Esophagus muscularis mucosa (tissue), 4 donors: ENCODE data around the gene MXD3.

Experiments
- CTCF ChIP-seq, 3 experiments: fragments of 200-600 bp in 2 of 3; fragments of 450-650 bp in 1 of 3; sonication (generic) in 2 of 3; IDR thresholded peaks; one replicate each; pipeline ENCODE4 v1.5.1; 2017 to 2019; ENCODE audit warnings: antibody characterized with exemption in 3 of 3, mild to moderate bottlenecking in 2 of 3, moderate library complexity in 1 of 3
- EP300 ChIP-seq: sonication (generic); formaldehyde crosslinking; IDR thresholded peaks from one replicate; pipeline ENCODE4 v1.6.1; 2017; ENCODE audit warnings: antibody characterized with exemption
- POLR2A ChIP-seq: fragments of 450-650 bp; IDR thresholded peaks from one replicate; pipeline ENCODE4 v1.6.1; 2017; ENCODE audit warnings: antibody characterized with exemption, moderate library complexity, mild to moderate bottlenecking, low read depth

GRCh38 chr5:177308740-177309139, 3.0 kb downstream of the MXD3 start:
- TF ChIP-seq EP300 (no peak), POLR2A (no peak), CTCF (IDR thresholded peaks at IDR 0.05) (no peak)
